Articular chondrocyte of knee joint (primary cell): ENCODE data around the gene EXOC3L4. TPM values are rescaled to one million over a fixed set of nuclear protein-coding genes. Genes with fewer than 3 reads are reported as not detected.

Source experiments
- total RNA-seq: library from RNA; depleted of rRNA; stranded (reverse); fragments of >200 nt; gene quantifications from 2 replicates; pipeline ENCODE4 v1.2.3, GENCODE V29; 2012

Gene EXOC3L4
- 0.26 TPM in 1 of 2 replicates, not detected in the other for total RNA-seq

DNA sequence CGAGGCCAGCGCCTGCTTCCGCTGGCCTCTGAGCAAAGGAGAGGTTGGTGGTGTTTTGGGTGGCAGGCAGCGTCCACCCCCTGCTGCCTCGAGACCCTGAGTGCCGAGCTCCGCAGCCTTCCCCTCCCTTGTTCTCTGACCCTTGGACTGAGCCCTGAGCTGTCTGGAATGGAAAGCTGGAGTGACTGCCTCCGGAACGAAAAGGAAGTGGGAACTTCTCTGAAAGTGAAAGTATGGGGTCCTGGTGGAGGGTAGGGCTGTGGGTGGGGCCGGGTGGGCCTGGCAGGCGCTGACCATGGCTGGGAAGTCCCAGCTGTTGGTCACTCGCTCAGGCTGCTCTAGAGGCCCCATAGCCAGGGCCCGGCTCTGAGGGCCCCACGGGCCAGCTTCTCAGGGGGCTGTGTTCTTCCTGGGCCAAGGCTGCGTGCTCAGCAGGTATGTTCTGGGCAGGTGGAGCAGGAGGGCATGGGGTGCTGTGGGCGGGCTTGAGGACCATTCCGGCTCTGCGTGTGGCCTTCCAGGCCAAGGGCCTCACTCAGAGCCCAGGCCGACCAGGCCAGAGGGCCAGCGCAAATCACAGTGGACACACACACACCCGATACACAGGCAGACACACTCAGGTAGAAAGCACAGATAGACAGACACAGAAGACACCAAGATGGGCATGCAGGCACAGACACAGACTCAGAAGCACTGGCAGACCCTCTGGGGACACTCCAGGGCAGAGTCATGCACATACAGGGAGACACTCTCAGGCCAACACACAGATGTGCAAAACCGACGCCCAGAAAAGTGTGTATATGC is at the start of gene EXOC3L4:
Gene EXOC3L4, plus strand, starts transcription at position 320 of the 804 bp plus-strand sequence. CDS start 5,495 bp downstream, outside the sequence.

GRCh38 chr14:103057372-103058163 is 37.0 kb upstream of the EXOC3L4 start, which contains the start of gene CDC42BPB:
Gene CDC42BPB, minus strand, starts transcription at chr14:103057549. Its CDS starts 376 bp downstream, at chr14:103057173.

GRCh38 chr14:103084021-103084919 is 10.3 kb upstream of the EXOC3L4 start, which contains the start of gene LBHD2:
Gene LBHD2, plus strand, starts transcription at chr14:103084210. Its CDS starts 1,803 bp downstream, at chr14:103086013.

DNA sequence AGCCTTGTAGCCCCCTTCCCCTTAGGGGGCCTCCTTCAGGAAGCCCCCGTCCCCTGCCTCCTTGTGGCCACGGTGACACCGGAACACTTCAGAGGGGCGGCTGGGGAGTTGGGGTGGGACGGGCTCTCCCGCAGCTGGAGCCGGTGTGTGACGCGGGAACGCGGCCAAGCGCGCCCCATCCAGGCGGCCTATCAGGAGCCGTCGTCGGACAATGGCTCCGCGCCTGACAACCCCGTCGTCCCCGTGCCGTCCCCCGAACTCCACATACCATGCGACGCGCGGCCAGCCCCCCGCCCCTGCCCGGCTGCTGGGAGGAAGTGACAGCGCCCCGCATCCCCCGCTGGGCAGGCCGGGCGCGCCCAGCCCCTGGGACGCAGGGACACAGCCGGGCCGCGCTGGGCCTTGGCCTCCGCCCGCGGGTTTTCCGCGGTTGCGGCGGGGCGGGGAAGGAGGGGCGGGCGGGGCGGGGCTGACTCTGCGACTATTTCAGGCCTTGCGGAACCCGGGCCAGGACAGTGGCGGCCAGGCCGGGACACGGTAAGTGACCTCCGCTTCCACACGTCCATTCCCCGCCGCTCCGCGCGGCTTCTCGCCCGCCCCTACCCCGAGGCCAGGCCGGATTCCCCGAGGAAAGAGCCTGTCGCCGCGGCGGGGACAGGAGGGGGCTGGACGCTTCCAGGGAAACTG is 28.6 kb downstream of the EXOC3L4 start, which contains the start of gene TNFAIP2:
Gene TNFAIP2, plus strand, starts transcription at position 515 of the 687 bp plus-strand sequence. CDS start 2,997 bp downstream, outside the sequence.

Other genes with a start within 250 kb of the EXOC3L4 start
- gene AMN, start 172.1 kb upstream of the EXOC3L4 start, total RNA-seq, result 0.11 and 0.13 TPM in 2 replicates
- gene CDC42BPB, start 37.2 kb upstream of the EXOC3L4 start, total RNA-seq, result 83.0 and 85.4 TPM in 2 replicates
- gene LBHD2, start 10.5 kb upstream of the EXOC3L4 start, total RNA-seq, result not detected in 2 replicates
- gene TNFAIP2, start 28.7 kb downstream of the EXOC3L4 start, total RNA-seq, result 57.4 and 60.6 TPM in 2 replicates
- 210 and 211 TPM in 2 replicates for gene EIF5, start 239.5 kb downstream of the EXOC3L4 start, total RNA-seq